Thyroid gland (tissue), 4 donors: ENCODE results near the gene CCL2. TPM values are rescaled to one million over a fixed set of nuclear protein-coding genes. Genes with fewer than 3 reads are reported as not detected.

Experiments
- DNase-seq, 2 donors: peaks; one replicate each; pipeline ENCODE4 v3.0.0-alpha.2; 2019
- H3K27ac ChIP-seq, 3 donors: fragments of 200-600 bp; sonication (generic); 1 replicate in 2 of 3; 2 replicates in 1 of 3; pipeline ENCODE4 v1.5.1; 2016 to 2019; ENCODE audit warnings: mild to moderate bottlenecking in 1 of 3, moderate library complexity in 1 of 3
- H3K27me3 ChIP-seq: fragments of 200-600 bp; sonication (generic); one replicate; pipeline ENCODE4 v1.5.1; 2019
- H3K36me3 ChIP-seq, 2 donors: fragments of 200-600 bp; sonication (generic); one replicate each; pipeline ENCODE4 v1.5.1; 2016 to 2019
- H3K4me1 ChIP-seq, 2 donors: fragments of 200-600 bp; sonication (generic); one replicate each; pipeline ENCODE4 v1.5.1; 2017 to 2019
- H3K4me3 ChIP-seq, 3 donors: fragments of 200-600 bp; sonication (generic); replicated peaks in 1 of 3; 1 replicate in 2 of 3; 2 replicates in 1 of 3; pipeline ENCODE4 v1.5.1; 2016; ENCODE audit warnings: mild to moderate bottlenecking in 1 of 3
- H3K9me3 ChIP-seq: fragments of 200-600 bp; sonication (generic); one replicate; pipeline ENCODE4 v1.5.1; 2017
- CTCF ChIP-seq, 6 experiments: fragments of 200-600 bp in 3 of 6; fragments of 450-650 bp in 3 of 6; sonication (generic) in 3 of 6; IDR thresholded peaks; one replicate each; pipeline ENCODE4 v1.5.1; 2016 to 2019; ENCODE audit warnings: antibody characterized with exemption in 6 of 6, mild to moderate bottlenecking in 2 of 6, inconsistent platforms in 1 of 6, moderate library complexity in 1 of 6
- POLR2A ChIP-seq, 2 donors: fragments of 450-650 bp; IDR thresholded peaks; one replicate each; pipeline ENCODE4 v1.6.1; 2017; ENCODE audit warnings: antibody characterized with exemption in 2 of 2, mild to moderate bottlenecking in 2 of 2, moderate library complexity in 1 of 2
- WGBS, 2 donors: methylation state at CpG; one replicate each; pipeline ENCODE4 v1.1.5; 2017; 5-methylcytosine and 5-hydroxymethylcytosine counted together
- intact Hi-C: fragments of 100-400 bp; cut with DNase I; formaldehyde crosslinking; loops from one replicate; pipeline ENCODE4 v1.15.1; 2023
- total RNA-seq, 4 donors: library from RNA; depleted of rRNA; stranded (reverse); fragments of >200 nt; gene quantifications; one replicate each; pipeline ENCODE4 v1.2.3, GENCODE V29; 2016

Gene CCL2
- total RNA-seq, 4 donors from 2014 or later, result 11.7 to 39.4 (median 23.6) TPM

GRCh38 chr17:34235389-34236028 is 19.6 kb upstream of the CCL2 start:
- no peak for TF ChIP-seq POLR2A (IDR thresholded peaks at IDR 0.05)
- no peak for TF ChIP-seq CTCF (IDR thresholded peaks at IDR 0.05)
- Histone ChIP-seq H3K27me3 (no peaks in the 10 kb centered on the region), H3K4me3 (no peak overlapping the region), H3K9me3 (no peaks in the 10 kb centered on the region), H3K4me1 (peaks cover 10 to 32% of the 10 kb centered on the region in 2 donors), H3K36me3 (no peaks in the 10 kb centered on the region), H3K27ac (peak overlapping the region in 1 of 3 donors; percentile 3)
- peak; percentile 29 to 39 for DNase-seq
- 49% methylated on average over 6 of the region's 6 CpGs for WGBS, 2 donors
- intact Hi-C loops, result no loop called here

- Histone ChIP-seq H3K4me1 (peaks cover 10 to 38% of the 10 kb centered on the region in 2 donors), H3K27me3 (no peaks in the 10 kb centered on the region), H3K36me3 (no peaks in the 10 kb centered on the region), H3K27ac (no peak overlapping the region), H3K4me3 (no peak overlapping the region), H3K9me3 (no peaks in the 10 kb centered on the region)
- WGBS, 2 donors, result 81 to 91% methylated on average over 6 of the region's 6 CpGs
- TF ChIP-seq POLR2A (IDR thresholded peaks at IDR 0.05), result no peak
- TF ChIP-seq CTCF (IDR thresholded peaks at IDR 0.05), result no peak
- DNase-seq, result no peak
- intact Hi-C loops, result no loop called here
Measured at GRCh38 chr17:34236281-34236892, 18.7 kb upstream of the CCL2 start.

- H3K4me3 ChIP-seq, result no peak overlapping the region
- no peak for DNase-seq
- 92 to 93% methylated on average over 3 of the region's 3 CpGs for WGBS, 2 donors
- no peaks in the 10 kb centered on the region for H3K27me3 ChIP-seq
- no peaks in the 10 kb centered on the region for H3K9me3 ChIP-seq
- H3K36me3 ChIP-seq, result no peaks in the 10 kb centered on the region
- intact Hi-C loops, result no loop called here
- no peak overlapping the region for H3K27ac ChIP-seq
- peaks cover 10 to 43% of the 10 kb centered on the region in 2 donors for H3K4me1 ChIP-seq
- no peak for TF ChIP-seq CTCF (IDR thresholded peaks at IDR 0.05)
- no peak for TF ChIP-seq POLR2A (IDR thresholded peaks at IDR 0.05)
Measured at GRCh38 chr17:34237458-34237857, 17.6 kb upstream of the CCL2 start.

- no peaks in the 10 kb centered on the region for H3K36me3 ChIP-seq
- peaks cover 2 to 30% of the 10 kb centered on the region in 2 donors for H3K4me1 ChIP-seq
- TF ChIP-seq CTCF (IDR thresholded peaks at IDR 0.05), result no peak
- TF ChIP-seq POLR2A (IDR thresholded peaks at IDR 0.05), result no peak
- intact Hi-C loops, result no loop called here
- peak overlapping the region in 1 of 3 donors; percentile 17 for H3K27ac ChIP-seq
- H3K9me3 ChIP-seq, result no peaks in the 10 kb centered on the region
- no peaks in the 10 kb centered on the region for H3K27me3 ChIP-seq
- peak in 1 of 2 donors; percentile 30 for DNase-seq
- 14 to 56% methylated on average over 4 of the region's 4 CpGs for WGBS, 2 donors
- H3K4me3 ChIP-seq, result no peak overlapping the region
Measured at GRCh38 chr17:34241062-34241461, 14.0 kb upstream of the CCL2 start.
